Measurements from ENCODE around the gene COL28A1. TPM values are rescaled to one million over a fixed set of nuclear protein-coding genes. Genes with fewer than 3 reads are reported as not detected.
"Not testable (repeated sequence)": the region's sequence is repeated elsewhere in the genome, so short reads cannot be mapped to it uniquely, and the experiment has no call there.

COL28A1 gene
- total RNA-seq, 4 donors from 2014 or later: 1.6 to 10.5 (median 3.2) TPM

GRCh38 chr7:7564323-7564780 is 28.7 kb upstream of the COL28A1 start:
- TF ChIP-seq CTCF (IDR thresholded peaks at IDR 0.05) (no peak), POLR2A (IDR thresholded peaks at IDR 0.05) (no peak)
- H3K4me3 ChIP-seq (ENCODE audit: low read depth, poor library complexity, severe bottlenecking): no peak overlapping the region
- no peak for DNase-seq (ENCODE audit: low spot score in 2 of 2)
- intact Hi-C loops (cut with DNase I; ENCODE audit: low total_unique reads): no loop called here
- 58 to 63% methylated on average over 3 of the region's 3 CpGs for whole genome bisulfite sequencing, 2 donors

- no peak for TF ChIP-seq POLR2A (IDR thresholded peaks at IDR 0.05)
- no peak for TF ChIP-seq CTCF (IDR thresholded peaks at IDR 0.05)
- DNase-seq (ENCODE audit: low spot score in 2 of 2): no peak
- H3K4me3 ChIP-seq (ENCODE audit: low read depth, poor library complexity, severe bottlenecking): no peak overlapping the region
- intact Hi-C loops (cut with DNase I; ENCODE audit: low total_unique reads): no loop called here
Observed at GRCh38 chr7:7563813-7564212, 28.1 kb upstream of the COL28A1 start.

- intact Hi-C loops (cut with DNase I; ENCODE audit: low total_unique reads): no loop called here
- no peak overlapping the region for H3K4me3 ChIP-seq (ENCODE audit: low read depth, poor library complexity, severe bottlenecking)
- WGBS, 2 donors: 63 to 70% methylated on average over 5 of the region's 5 CpGs
- TF ChIP-seq CTCF (IDR thresholded peaks at IDR 0.05) (no peak), POLR2A (IDR thresholded peaks at IDR 0.05) (no peak)
- DNase-seq (ENCODE audit: low spot score in 2 of 2): no peak
Observed at GRCh38 chr7:7563269-7563668, 27.6 kb upstream of the COL28A1 start.

GRCh38 chr7:7562736-7563135 is 27.1 kb upstream of the COL28A1 start:
- intact Hi-C loops (cut with DNase I; ENCODE audit: low total_unique reads): no loop called here
- WGBS, 2 donors: 53 to 66% methylated on average over 3 of the region's 3 CpGs
- no peak for TF ChIP-seq POLR2A (IDR thresholded peaks at IDR 0.05)
- TF ChIP-seq CTCF (IDR thresholded peaks at IDR 0.05): no peak
- H3K4me3 ChIP-seq (ENCODE audit: low read depth, poor library complexity, severe bottlenecking): no peak overlapping the region
- no peak for DNase-seq (ENCODE audit: low spot score in 2 of 2)

GRCh38 chr7:7561591-7561990 is 25.9 kb upstream of the COL28A1 start:
- intact Hi-C loops (cut with DNase I; ENCODE audit: low total_unique reads): not testable (repeated sequence)
- WGBS, 2 donors: 97 to 99% methylated on average over 5 of the region's 5 CpGs

GRCh38 chr7:7557252-7557651 is 21.6 kb upstream of the COL28A1 start:
- TF ChIP-seq POLR2A (IDR thresholded peaks at IDR 0.05) (no peak), CTCF (IDR thresholded peaks at IDR 0.05) (no peak)
- DNase-seq (ENCODE audit: low spot score in 2 of 2): no peak
- intact Hi-C loops (cut with DNase I; ENCODE audit: low total_unique reads): no loop called here
- WGBS, 2 donors: 84 to 100% methylated on average over 5 of the region's 5 CpGs
- H3K4me3 ChIP-seq (ENCODE audit: low read depth, poor library complexity, severe bottlenecking): no peak overlapping the region

More at GRCh38 chr7:7561591-7561990, 25.9 kb upstream of the COL28A1 start:
- DNase-seq (ENCODE audit: low spot score in 2 of 2); H3K4me3 ChIP-seq (ENCODE audit: low read depth, poor library complexity, severe bottlenecking): not testable (repeated sequence)

Data from lower leg skin (tissue), 4 donors.